WTC11 (cell line): ENCODE measurements around the gene NECAB2. TPM values are rescaled to one million over a fixed set of nuclear protein-coding genes. Genes with fewer than 3 reads are reported as not detected.
A peak's percentile ranks its signal among the peaks of the same experiment; 100 is the strongest.

ENCODE experiments used
- ATAC-seq: fragments of 200-7000 bp; cut with Tn5 transposase; 2 replicates; pipeline ENCODE4 v1.10.0; 2021; ENCODE audit warnings: mild to moderate bottlenecking, moderate library complexity
- CTCF ChIA-PET: fragments of 300-600 bp; sonication (Branson Sonifier 250); formaldehyde crosslinking; loops from one replicate; lab custom pipeline; 2021; ENCODE audit warnings: antibody characterized with exemption; lab: Charles Lee
- POLR2A ChIA-PET: fragments of 350-600 bp; sonication (Branson Sonifier 250); formaldehyde crosslinking; loops from one replicate; lab custom pipeline; 2021; ENCODE audit warnings: antibody characterized with exemption; lab: Charles Lee
- DNase-seq: peaks from one replicate; pipeline ENCODE4 v3.0.0; 2021; ENCODE audit warnings: low spot score
- H3K27ac Mint-ChIP-seq: 2 replicates; pipeline ENCODE4 v1.8.0; 2021; ENCODE audit warnings: mixed read lengths
- H3K27me3 Mint-ChIP-seq: 2 replicates; pipeline ENCODE4 v1.8.0; 2021; ENCODE audit warnings: low read depth, mild to moderate bottlenecking, moderate library complexity, mixed read lengths
- H3K36me3 Mint-ChIP-seq: 2 replicates; pipeline ENCODE4 v1.8.0; 2021; ENCODE audit warnings: mixed read lengths
- H3K4me1 Mint-ChIP-seq: 2 replicates; pipeline ENCODE4 v1.8.0; 2022; ENCODE audit warnings: mixed read lengths
- H3K4me3 Mint-ChIP-seq: 2 replicates; pipeline ENCODE4 v1.8.0; 2021; ENCODE audit warnings: mild to moderate bottlenecking, moderate library complexity, mixed read lengths
- H3K9me3 Mint-ChIP-seq: 2 replicates; pipeline ENCODE4 v1.8.0; 2021; ENCODE audit warnings: mixed read lengths
- CREB1 ChIP-seq: sonication (generic); formaldehyde crosslinking; IDR thresholded peaks from 2 replicates; pipeline ENCODE4 v1.8.0; 2023; ENCODE audit warnings: mild to moderate bottlenecking, missing genetic modification reagents
- CREM ChIP-seq: sonication (generic); formaldehyde crosslinking; IDR thresholded peaks from 2 replicates; pipeline ENCODE4 v1.8.1; 2022; ENCODE audit warnings: mild to moderate bottlenecking, missing genetic modification reagents, moderate library complexity
- E2F4 ChIP-seq: sonication (generic); formaldehyde crosslinking; IDR thresholded peaks from 2 replicates; pipeline ENCODE4 v1.8.1; 2022; ENCODE audit warnings: low read depth, mild to moderate bottlenecking, moderate library complexity, missing genetic modification reagents, borderline replicate concordance
- ELF4 ChIP-seq: sonication (generic); formaldehyde crosslinking; IDR thresholded peaks from 2 replicates; pipeline ENCODE4 v1.8.1; 2022; ENCODE audit warnings: low read depth, mild to moderate bottlenecking, moderate library complexity, missing genetic modification reagents
- EMX1 ChIP-seq: fragments of 250-450 bp; sonication (Bioruptor Pico); IDR thresholded peaks from 2 replicates; pipeline ENCODE4 v1.8.0; 2021; ENCODE audit warnings: mild to moderate bottlenecking
- FOXJ3 ChIP-seq: sonication (generic); formaldehyde crosslinking; IDR thresholded peaks from 2 replicates; pipeline ENCODE4 v1.9.0; 2021; ENCODE audit warnings: missing genetic modification reagents, mild to moderate bottlenecking, borderline replicate concordance
- GABPB1 ChIP-seq: sonication (generic); formaldehyde crosslinking; IDR thresholded peaks from 2 replicates; pipeline ENCODE4 v1.8.1; 2023; ENCODE audit warnings: mild to moderate bottlenecking, missing genetic modification reagents
- IRF1 ChIP-seq: sonication (generic); formaldehyde crosslinking; IDR thresholded peaks from 2 replicates; pipeline ENCODE4 v1.8.0; 2023; ENCODE audit warnings: missing genetic modification reagents
- IRF2 ChIP-seq: sonication (generic); formaldehyde crosslinking; IDR thresholded peaks from 2 replicates; pipeline ENCODE4 v1.8.0; 2022; ENCODE audit warnings: low read depth, missing genetic modification reagents, borderline replicate concordance
- MLX ChIP-seq: sonication (generic); formaldehyde crosslinking; IDR thresholded peaks from 2 replicates; pipeline ENCODE4 v1.8.1; 2023; ENCODE audit warnings: mild to moderate bottlenecking, missing genetic modification reagents, moderate library complexity
- MXD4 ChIP-seq: fragments of 250-450 bp; sonication (Bioruptor Pico); IDR thresholded peaks from 2 replicates; pipeline ENCODE4 v1.8.0; 2021; ENCODE audit warnings: mild to moderate bottlenecking, moderate library complexity, borderline replicate concordance
- NFE2L1 ChIP-seq: sonication (generic); formaldehyde crosslinking; IDR thresholded peaks from 2 replicates; pipeline ENCODE4 v1.8.1; 2023; ENCODE audit warnings: missing genetic modification reagents
- NFYB ChIP-seq: sonication (generic); formaldehyde crosslinking; conservative IDR thresholded peaks from 2 replicates; pipeline ENCODE4 v1.8.0; 2022; ENCODE audit warnings: low read depth, missing genetic modification reagents
- STAT6 ChIP-seq: sonication (generic); formaldehyde crosslinking; conservative IDR thresholded peaks from 2 replicates; pipeline ENCODE4 v1.8.1; 2023; ENCODE audit warnings: mild to moderate bottlenecking, low read depth, missing genetic modification reagents, moderate library complexity
- TEAD4 ChIP-seq: sonication (generic); formaldehyde crosslinking; IDR thresholded peaks from 2 replicates; pipeline ENCODE4 v1.8.0; 2022; ENCODE audit warnings: mild to moderate bottlenecking, missing genetic modification reagents
- ZMAT4 ChIP-seq: fragments of 250-450 bp; sonication (Bioruptor Pico); IDR thresholded peaks from 2 replicates; pipeline ENCODE4 v1.9.0; 2021; ENCODE audit warnings: mild to moderate bottlenecking
- ZNF232 ChIP-seq: sonication (generic); formaldehyde crosslinking; IDR thresholded peaks from 2 replicates; pipeline ENCODE4 v1.8.0; 2022; ENCODE audit warnings: mild to moderate bottlenecking, missing genetic modification reagents
- ZNF425 ChIP-seq: fragments of 250-450 bp; sonication (Bioruptor Pico); conservative IDR thresholded peaks from 2 replicates; pipeline ENCODE4 v1.9.0; 2021; ENCODE audit warnings: mild to moderate bottlenecking
- ZNF671 ChIP-seq: fragments of 250-450 bp; sonication (Bioruptor Pico); IDR thresholded peaks from 2 replicates; pipeline ENCODE4 v1.8.0; 2021; ENCODE audit warnings: mild to moderate bottlenecking
- total RNA-seq: library from RNA; stranded (reverse); gene quantifications from 3 replicates; pipeline ENCODE4 v1.2.3, GENCODE V29; 2021

Gene NECAB2
- total RNA-seq, 1 experiment from 2014 or later = 2.9 TPM

GRCh38 chr16:84047206-84047605 is 79.2 kb downstream of the NECAB2 start:
- H3K27me3 Mint-ChIP-seq = no peaks in the 10 kb centered on the region
- peaks cover 1% of the 10 kb centered on the region; the same call in 1 of the 2 replicates for H3K36me3 Mint-ChIP-seq
- no peak for DNase-seq
- H3K4me1 Mint-ChIP-seq = peaks cover 17% of the 10 kb centered on the region
- POLR2A ChIA-PET = no interaction called here
- H3K4me3 Mint-ChIP-seq = no peak overlapping the region
- peak overlapping the region; percentile 76 for H3K27ac Mint-ChIP-seq
- no peak for ATAC-seq
- CTCF ChIA-PET = interaction anchor here (1.1 to 10.2 kb wide), 4 partner anchors 16 to 90 kb away, joined by 3 to 131 read pairs (median 5); no protein-coding TSS in a partner anchor
- no peaks in the 10 kb centered on the region for H3K9me3 Mint-ChIP-seq
- no peak for TF ChIP-seq NFE2L1 (CRISPR knock-in tag)
- no peak for TF ChIP-seq ZNF671 (CRISPR knock-in tag)
- no peak for TF ChIP-seq MXD4 (CRISPR knock-in tag)
- TF ChIP-seq TEAD4 (CRISPR knock-in tag) = no peak
- TF ChIP-seq ELF4 (CRISPR knock-in tag) = no peak
- no peak for TF ChIP-seq CREB1 (CRISPR knock-in tag)
- no peak for TF ChIP-seq ZNF232 (CRISPR knock-in tag)
- TF ChIP-seq STAT6 (CRISPR knock-in tag) = no peak
- TF ChIP-seq MLX (CRISPR knock-in tag) = no peak
- TF ChIP-seq EMX1 = no peak
- TF ChIP-seq CREM = no peak
- no peak for TF ChIP-seq ZMAT4 (CRISPR knock-in tag)
- TF ChIP-seq IRF1 (CRISPR knock-in tag) = no peak
- TF ChIP-seq NFYB (CRISPR knock-in tag) = no peak
- TF ChIP-seq GABPB1 (CRISPR knock-in tag) = no peak

GRCh38 chr16:84047626-84048025 is 79.6 kb downstream of the NECAB2 start:
- POLR2A ChIA-PET = no interaction called here
- H3K4me3 Mint-ChIP-seq = no peak overlapping the region
- no peaks in the 10 kb centered on the region for H3K27me3 Mint-ChIP-seq
- no peak overlapping the region for H3K27ac Mint-ChIP-seq
- TF ChIP-seq FOXJ3 (no peak), E2F4 (CRISPR knock-in tag) (no peak), MLX (CRISPR knock-in tag) (no peak), ZNF425 (no peak), IRF2 (CRISPR knock-in tag) (no peak)
- TF ChIP-seq, all 79 proteins: peak for 0
- H3K9me3 Mint-ChIP-seq = no peaks in the 10 kb centered on the region
- DNase-seq (no peak), ATAC-seq (no peak)
- H3K36me3 Mint-ChIP-seq = peaks cover 5% of the 10 kb centered on the region
- H3K4me1 Mint-ChIP-seq = peaks cover 17% of the 10 kb centered on the region
- CTCF ChIA-PET = interaction anchor here (0.7 to 10.2 kb wide), 9 partner anchors 15 to 94 kb away, joined by 3 to 131 read pairs (median 4); partner anchors contain the start of gene OSGIN1
